Left lung (tissue), 10 donors: ENCODE measurements around the gene ZNF529. TPM values are rescaled to one million over a fixed set of nuclear protein-coding genes. Genes with fewer than 3 reads are reported as not detected.
A peak's percentile ranks its signal among the peaks of the same experiment; 100 is the strongest.

ENCODE experiments used
- ATAC-seq: fragments of 200-7000 bp; cut with Tn5 transposase; one replicate; pipeline ENCODE4 v1.9.1; 2020; ENCODE audit warnings: moderate library complexity
- DNase-seq, 4 donors: peaks; one replicate each; pipeline ENCODE4 v3.0.0-alpha.2; 2013 to 2020
- H3K27ac ChIP-seq, 2 donors: fragments of 200-600 bp; sonication (generic) in 1 of 2; one replicate each; pipeline versions ENCODE4 v1.5.0 to v1.8.0; 2020 to 2021
- H3K27me3 ChIP-seq, 2 donors: fragments of 200-600 bp; sonication (generic) in 1 of 2; one replicate each; pipeline versions ENCODE4 v1.5.0 to v1.8.0; 2020 to 2021
- H3K36me3 ChIP-seq, 2 donors: fragments of 200-600 bp; sonication (generic) in 1 of 2; one replicate each; pipeline versions ENCODE4 v1.5.0 to v1.8.0; 2020 to 2021
- H3K4me1 ChIP-seq, 2 donors: fragments of 200-600 bp; one replicate each; pipeline ENCODE4 v1.8.0; 2021
- H3K4me3 ChIP-seq, 2 donors: fragments of 200-600 bp; sonication (generic) in 1 of 2; one replicate each; pipeline versions ENCODE4 v1.5.0 to v1.8.0; 2020 to 2021; ENCODE audit warnings: mild to moderate bottlenecking in 1 of 2
- H3K9me3 ChIP-seq, 2 donors: fragments of 200-600 bp; sonication (generic) in 1 of 2; one replicate each; pipeline versions ENCODE4 v1.5.0 to v1.8.0; 2020 to 2021
- intact Hi-C, 2 donors: fragments of 100-400 bp; cut with DNase I; formaldehyde crosslinking; loops; one replicate each; pipeline versions ENCODE4 v1.11.2 to v1.14.2; 2022
- polyA plus RNA-seq, 6 donors: library from polyadenylated mRNA; unstranded; fragments of 120-200 nt; gene quantifications; one replicate each; pipeline ENCODE4 v1.2.1, GENCODE V29; 2013; ENCODE audit not compliant: insufficient read length in 6 of 6
- total RNA-seq, 2 donors: library from RNA; stranded (reverse); fragmentation: NEBNext Ultra II Directional; extraction: Animal tissue kit (Norgen Biotek cat#: 25700); gene quantifications; one replicate each; pipeline ENCODE4 v1.2.1, GENCODE V29; 2021
- TF ChIP-seq, protein P1 (sequence below), 2 donors: fragments of 200-600 bp; sonication (generic) in 1 of 2; IDR thresholded peaks; one replicate each; pipeline versions ENCODE4 v1.5.0 to v1.8.0; 2021; ENCODE audit warnings: antibody characterized with exemption in 2 of 2
- donor health status: DM: no; HTN: yes; CAD: no.
- donor health status: DM: no; HTN: no; CAD: no.

Gene ZNF529
- total and polyA plus RNA-seq, 8 donors, result 8.1 to 42.0 (median 32.5) TPM

DNA sequence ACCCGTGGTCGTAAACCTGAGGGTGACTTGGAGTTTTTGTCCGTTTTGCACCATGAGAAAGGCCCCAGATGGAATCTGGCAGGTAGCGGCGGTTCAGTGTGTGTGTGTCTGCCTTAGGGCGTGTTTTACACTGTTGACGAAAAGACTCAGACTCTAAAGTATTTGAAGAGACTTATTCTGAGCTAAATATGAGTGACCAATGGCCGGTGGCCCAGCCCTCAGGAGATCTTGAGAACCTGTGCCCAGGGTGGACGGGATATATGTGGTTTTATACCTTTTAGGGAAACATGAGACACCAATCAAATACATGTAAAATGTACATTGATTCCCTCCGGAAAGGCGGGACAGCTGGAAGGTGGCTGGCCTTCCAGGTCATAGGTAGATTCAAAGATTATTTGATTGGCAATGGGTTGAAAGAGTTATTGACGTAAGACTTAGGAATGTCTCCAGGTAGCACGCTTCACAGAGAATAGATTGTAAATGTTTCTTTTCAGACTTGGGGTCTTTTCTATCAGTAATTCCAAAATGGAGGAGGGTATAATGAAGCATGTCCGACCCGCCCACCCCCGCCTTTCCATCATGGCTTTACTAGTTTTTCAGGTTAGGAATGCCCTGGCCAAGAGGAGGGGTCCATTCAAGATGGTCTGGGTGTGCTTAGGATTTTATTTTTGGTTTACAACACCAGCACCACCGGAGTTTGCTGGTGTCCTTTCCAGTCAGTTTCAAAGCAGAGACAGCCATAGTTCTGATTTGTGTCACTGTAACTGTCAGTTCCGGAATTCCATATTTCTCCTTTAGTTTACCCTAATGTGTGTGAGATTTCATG is 1.0 kb upstream of the ZNF529 start:
- TF ChIP-seq, protein P1, sequence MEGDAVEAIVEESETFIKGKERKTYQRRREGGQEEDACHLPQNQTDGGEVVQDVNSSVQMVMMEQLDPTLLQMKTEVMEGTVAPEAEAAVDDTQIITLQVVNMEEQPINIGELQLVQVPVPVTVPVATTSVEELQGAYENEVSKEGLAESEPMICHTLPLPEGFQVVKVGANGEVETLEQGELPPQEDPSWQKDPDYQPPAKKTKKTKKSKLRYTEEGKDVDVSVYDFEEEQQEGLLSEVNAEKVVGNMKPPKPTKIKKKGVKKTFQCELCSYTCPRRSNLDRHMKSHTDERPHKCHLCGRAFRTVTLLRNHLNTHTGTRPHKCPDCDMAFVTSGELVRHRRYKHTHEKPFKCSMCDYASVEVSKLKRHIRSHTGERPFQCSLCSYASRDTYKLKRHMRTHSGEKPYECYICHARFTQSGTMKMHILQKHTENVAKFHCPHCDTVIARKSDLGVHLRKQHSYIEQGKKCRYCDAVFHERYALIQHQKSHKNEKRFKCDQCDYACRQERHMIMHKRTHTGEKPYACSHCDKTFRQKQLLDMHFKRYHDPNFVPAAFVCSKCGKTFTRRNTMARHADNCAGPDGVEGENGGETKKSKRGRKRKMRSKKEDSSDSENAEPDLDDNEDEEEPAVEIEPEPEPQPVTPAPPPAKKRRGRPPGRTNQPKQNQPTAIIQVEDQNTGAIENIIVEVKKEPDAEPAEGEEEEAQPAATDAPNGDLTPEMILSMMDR (IDR thresholded peaks at IDR 0.05), result no peak
- Histone ChIP-seq H3K9me3 (peaks cover 0 to 45% of the 10 kb centered on the region in 2 donors), H3K27ac (peak overlapping the region; percentile 78 to 84), H3K36me3 (peaks cover 0 to 54% of the 10 kb centered on the region in 2 donors), H3K4me1 (peaks cover 4 to 18% of the 10 kb centered on the region in 2 donors), H3K27me3 (no peaks in the 10 kb centered on the region), H3K4me3 (peak overlapping the region; percentile 87)
- intact Hi-C loops, result no loop called here
- peak; percentile 64 for ATAC-seq
- DNase-seq, result peak in 3 of 4 donors; percentile 32 to 51 (median 44)

DNA sequence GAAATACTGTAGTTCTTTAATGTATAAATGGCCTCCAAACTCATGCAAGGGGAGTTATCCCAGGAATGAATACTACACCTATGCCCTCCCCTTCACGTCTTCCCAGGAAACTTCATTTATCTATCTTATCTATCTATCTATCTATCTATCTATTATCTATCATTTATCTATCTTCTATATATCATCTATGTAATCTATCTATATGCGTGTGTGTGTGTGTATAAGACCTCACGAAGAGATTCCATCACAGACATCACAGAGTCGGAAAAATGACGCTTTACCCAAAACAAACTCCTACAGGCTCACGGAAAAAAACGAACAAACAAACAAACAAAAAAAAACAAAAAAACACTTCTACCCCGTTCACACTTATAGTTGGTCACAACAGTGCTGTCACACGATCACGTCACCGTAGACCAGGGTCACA is 486 bp downstream of the ZNF529 start:
- Histone ChIP-seq H3K4me1 (peaks cover 4 to 18% of the 10 kb centered on the region in 2 donors), H3K9me3 (peaks cover 0 to 50% of the 10 kb centered on the region in 2 donors), H3K36me3 (peaks cover 0 to 54% of the 10 kb centered on the region in 2 donors), H3K27ac (peak overlapping the region; percentile 78 to 84), H3K4me3 (peak overlapping the region; percentile 87), H3K27me3 (no peaks in the 10 kb centered on the region)
- no peak for DNase-seq
- no peak for ATAC-seq
- TF ChIP-seq, protein P1 (IDR thresholded peaks at IDR 0.05), result no peak
- intact Hi-C loops, result no loop called here

DNA sequence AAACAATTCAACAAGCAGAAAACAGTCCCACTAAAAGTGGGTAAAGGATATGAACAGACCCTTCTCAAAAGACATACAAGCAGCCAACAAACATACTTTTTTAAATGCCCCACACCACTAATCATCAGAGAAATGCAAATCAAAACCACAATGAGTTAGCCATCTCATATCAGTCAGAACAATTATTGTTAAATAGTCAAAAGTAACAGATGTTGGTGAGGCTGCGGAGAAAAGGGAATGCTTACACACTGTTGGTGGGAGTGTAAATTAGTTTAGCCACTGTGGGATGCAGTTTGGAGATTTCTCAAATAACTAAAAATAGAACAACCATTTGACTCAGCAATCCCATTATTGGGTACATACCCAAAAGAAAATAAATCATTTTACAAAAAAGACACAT is 8.7 kb downstream of the ZNF529 start:
- DNase-seq (no peak), ATAC-seq (no peak)
- H3K27ac ChIP-seq, result no peak overlapping the region
- peaks cover 0 to 99% of the 10 kb centered on the region in 2 donors for H3K36me3 ChIP-seq
- H3K9me3 ChIP-seq, result peaks cover 0 to 100% of the 10 kb centered on the region in 2 donors
- H3K4me3 ChIP-seq, result no peak overlapping the region
- intact Hi-C loops, result no loop called here
- H3K27me3 ChIP-seq, result no peaks in the 10 kb centered on the region
- no peaks in the 10 kb centered on the region for H3K4me1 ChIP-seq
- TF ChIP-seq, protein P1 (IDR thresholded peaks at IDR 0.05), result no peak

DNA sequence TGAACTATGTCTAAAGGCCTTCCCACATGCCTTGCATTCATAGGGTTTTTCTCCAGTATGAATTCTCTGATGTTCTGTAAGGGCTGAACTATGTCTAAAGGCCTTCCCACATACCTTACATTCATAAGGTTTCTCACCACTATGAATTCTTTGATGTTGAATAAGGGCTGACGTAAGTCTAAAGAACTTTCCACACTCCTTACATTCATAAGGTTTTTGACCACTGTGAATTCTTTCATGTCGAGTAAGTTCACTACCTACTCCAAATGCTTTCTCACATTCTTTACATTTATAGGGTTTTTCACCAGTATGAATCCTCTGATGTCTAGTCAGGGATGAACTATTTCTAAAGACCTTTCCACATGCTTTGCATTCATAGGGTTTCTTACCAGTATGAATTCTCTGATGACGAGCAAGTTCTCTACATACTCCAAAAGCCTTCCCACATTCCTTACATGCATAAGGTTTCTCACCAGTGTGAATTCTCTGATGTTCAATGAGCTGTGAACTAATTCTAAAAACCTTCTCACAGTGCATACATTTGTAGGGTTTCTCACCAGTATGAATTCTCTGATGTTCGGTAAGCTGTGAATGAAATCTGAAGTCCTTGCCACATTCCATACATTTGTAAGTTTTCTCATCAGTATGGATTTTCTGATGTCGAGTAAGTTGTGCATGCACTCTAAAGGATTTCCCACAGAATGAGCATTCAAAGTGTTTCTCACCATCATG is 25.9 kb downstream of the ZNF529 start:
- H3K9me3 ChIP-seq, result peaks cover 30 to 100% of the 10 kb centered on the region in 2 donors
- peaks cover 0 to 97% of the 10 kb centered on the region in 2 donors for H3K36me3 ChIP-seq
- H3K4me1 ChIP-seq, result no peaks in the 10 kb centered on the region
- intact Hi-C loops, result no loop called here
- H3K27me3 ChIP-seq, result no peaks in the 10 kb centered on the region
- TF ChIP-seq, protein P1 (IDR thresholded peaks at IDR 0.05), result no peak
- DNase-seq, result no peak
- H3K4me3 ChIP-seq, result no peak overlapping the region
- no peak for ATAC-seq
- H3K27ac ChIP-seq, result no peak overlapping the region
